GM12865 (cell line): ENCODE results near the gene SPEF1.

Experiments used
- DNase-seq: peaks from one replicate; pipeline ENCODE4 v3.0.0; 2010; ENCODE audit warnings: low read depth
- H3K4me3 ChIP-seq: 2 replicates; pipeline ENCODE4 v1.5.1; 2011; ENCODE audit warnings: mild to moderate bottlenecking, low read depth, low read length, control low read depth
- TF ChIP-seq, protein P1 (sequence below): IDR thresholded peaks from 2 replicates; pipeline ENCODE4 v1.5.1; 2011; ENCODE audit warnings: low read length, control low read depth, low read depth, inconsistent platforms; ENCODE audit not compliant: insufficient read depth; ENCODE audit errors: missing control alignments

Gene SPEF1

DNA sequence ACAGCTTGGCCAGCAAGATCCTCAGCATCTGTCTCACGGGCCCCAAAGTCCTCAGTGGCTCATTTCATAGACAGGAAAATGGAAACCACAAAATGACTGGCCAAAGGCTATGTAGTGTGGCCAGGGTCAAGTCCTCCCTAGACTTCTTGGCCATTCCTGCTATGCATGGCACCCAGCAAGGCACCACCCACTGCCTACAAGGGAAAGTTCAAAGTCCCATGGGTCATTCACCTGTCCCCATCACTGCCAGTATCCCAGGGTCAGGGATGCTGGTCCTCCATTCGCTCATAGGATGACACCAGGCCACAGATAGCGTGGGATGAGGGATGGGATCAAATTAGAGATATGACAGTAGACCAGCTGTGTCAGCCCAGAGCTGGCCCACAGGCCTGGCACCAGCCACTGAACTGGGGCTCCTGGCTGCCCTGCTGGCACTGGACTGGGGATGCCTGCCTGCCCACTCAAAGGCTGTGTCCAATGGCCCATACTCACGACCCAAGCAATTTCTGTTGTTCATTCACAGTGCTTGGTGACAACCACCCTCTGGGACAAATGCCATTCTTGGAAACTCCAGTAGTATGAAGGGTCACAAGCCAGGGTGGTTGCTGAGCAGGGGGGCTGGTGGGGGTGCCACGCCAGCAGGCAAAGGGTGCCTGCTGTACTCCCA, 25.3 kb downstream of the SPEF1 start:
- H3K4me3 ChIP-seq, result no peak overlapping the region
- TF ChIP-seq, protein P1, sequence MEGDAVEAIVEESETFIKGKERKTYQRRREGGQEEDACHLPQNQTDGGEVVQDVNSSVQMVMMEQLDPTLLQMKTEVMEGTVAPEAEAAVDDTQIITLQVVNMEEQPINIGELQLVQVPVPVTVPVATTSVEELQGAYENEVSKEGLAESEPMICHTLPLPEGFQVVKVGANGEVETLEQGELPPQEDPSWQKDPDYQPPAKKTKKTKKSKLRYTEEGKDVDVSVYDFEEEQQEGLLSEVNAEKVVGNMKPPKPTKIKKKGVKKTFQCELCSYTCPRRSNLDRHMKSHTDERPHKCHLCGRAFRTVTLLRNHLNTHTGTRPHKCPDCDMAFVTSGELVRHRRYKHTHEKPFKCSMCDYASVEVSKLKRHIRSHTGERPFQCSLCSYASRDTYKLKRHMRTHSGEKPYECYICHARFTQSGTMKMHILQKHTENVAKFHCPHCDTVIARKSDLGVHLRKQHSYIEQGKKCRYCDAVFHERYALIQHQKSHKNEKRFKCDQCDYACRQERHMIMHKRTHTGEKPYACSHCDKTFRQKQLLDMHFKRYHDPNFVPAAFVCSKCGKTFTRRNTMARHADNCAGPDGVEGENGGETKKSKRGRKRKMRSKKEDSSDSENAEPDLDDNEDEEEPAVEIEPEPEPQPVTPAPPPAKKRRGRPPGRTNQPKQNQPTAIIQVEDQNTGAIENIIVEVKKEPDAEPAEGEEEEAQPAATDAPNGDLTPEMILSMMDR, result no peak
- DNase-seq, result no peak

DNA sequence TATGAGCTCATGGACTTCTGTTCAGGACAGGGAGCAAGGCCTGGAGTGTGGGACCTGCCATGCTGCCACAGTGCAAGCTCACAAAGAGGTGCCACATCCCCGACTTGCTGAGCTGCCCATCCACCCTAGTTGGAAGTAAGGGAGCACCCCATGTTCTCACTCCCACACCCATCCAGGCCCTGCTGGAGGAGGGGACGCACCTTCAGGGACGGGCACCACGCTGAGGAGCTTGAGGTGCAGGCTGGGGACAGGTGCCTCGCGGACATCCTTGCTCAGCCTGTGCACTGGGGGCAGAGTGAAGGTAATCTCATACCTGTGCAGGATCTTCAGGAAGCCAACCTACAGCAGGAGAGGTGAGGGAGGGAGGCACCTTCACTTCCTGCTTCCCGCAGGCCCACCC, 26.0 kb downstream of the SPEF1 start:
- TF ChIP-seq, protein P1, result no peak
- no peak for DNase-seq
- H3K4me3 ChIP-seq, result no peak overlapping the region

DNA sequence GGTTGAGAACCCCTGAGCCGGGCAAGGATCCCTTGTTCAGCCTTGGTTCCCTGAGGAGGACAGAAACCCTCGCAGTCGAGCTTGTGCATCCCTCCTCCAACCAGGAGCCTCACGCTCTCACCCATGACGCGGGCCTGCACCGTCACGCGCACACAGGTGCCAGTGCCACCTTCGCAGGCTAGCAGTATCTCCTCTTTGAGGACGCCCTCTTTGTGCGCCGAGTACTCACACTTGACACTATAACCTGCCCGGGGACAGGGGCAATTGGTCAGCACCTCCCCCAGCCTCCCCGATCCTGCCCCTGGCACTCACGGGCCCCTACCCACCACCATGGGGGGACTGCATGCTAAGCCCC, 27.0 kb downstream of the SPEF1 start:
- TF ChIP-seq, protein P1, result no peak
- DNase-seq, result no peak
- H3K4me3 ChIP-seq, result no peak overlapping the region

DNA sequence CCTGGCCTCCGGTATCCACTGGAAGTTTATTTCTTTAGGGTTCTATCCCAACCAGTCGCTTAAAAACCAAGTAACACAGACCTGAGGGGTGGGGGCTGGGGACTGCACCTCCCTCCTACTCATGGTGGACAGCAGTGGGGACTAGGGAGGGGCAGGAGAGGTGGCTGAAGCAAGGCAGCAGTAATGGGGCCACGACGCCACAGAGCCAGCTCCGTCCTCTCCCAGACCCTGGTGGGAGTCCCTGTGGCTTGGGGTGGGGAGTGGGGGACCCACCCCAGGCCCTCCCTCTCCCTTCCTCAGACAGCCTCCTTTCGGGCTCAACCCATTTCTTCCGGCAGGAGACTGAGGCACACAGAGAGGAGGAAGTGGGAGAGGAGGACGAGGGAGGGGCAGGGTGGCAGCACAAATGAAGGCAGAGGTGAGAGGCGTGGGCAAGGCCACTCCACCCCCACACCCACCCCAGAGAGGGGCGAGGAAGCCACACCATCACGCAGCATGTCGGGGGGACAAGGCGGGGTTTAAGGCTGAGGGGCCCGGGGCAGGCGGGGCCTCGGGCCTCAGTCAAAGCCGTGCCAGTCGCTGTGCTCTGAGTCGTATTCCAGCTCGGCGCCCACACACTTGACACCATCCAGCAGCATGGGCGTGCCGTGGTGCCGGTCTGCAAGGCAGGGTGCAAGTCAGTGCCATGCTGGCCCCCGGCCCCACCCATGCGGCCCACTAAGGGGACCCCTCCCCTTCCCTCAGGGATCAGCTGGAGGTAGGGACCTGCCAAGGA, 27.6 kb downstream of the SPEF1 start:
- no peak for DNase-seq
- no peak overlapping the region for H3K4me3 ChIP-seq
- TF ChIP-seq, protein P1, result no peak

DNA sequence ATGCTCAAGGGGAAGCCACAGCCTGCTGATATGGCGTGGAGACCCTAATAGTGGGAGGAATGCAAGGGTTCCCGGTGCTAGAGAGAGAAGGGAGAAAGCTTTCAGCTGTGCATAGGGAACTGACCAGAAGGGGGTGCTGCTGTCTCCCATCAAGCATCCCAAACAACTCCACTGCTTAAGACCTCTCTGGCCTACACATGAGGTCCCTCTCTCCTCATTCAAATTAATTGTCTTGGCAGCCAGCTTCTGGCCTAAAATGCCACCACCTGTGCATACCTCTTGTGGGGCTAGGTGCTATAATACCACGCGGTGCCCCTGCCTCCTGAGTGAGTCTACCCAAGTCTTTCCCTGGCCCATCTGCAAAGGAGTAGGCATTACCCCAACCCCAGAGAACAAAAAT, 28.1 kb downstream of the SPEF1 start:
- DNase-seq, result peak; percentile 73
- TF ChIP-seq, protein P1, result peak; percentile 80
- H3K4me3 ChIP-seq, result no peak overlapping the region

DNA sequence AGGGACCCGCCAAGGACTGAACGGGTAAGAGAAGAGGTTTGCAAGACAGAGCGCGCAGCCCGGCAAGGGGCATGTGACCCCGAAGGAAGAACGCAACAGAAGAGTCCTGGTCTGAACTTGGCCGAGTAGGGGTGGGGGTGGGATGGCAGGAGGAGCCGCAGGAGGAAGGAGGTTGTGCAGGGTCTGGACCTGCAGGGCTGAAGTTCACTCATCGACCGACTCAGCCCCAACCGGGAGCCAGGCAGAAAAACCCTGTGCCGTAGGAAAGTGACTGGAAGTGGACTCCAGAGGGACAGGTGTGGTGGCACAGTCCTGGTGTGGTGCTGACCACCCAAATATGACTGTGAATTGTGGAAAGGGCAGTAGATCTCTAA, 28.9 kb downstream of the SPEF1 start:
- H3K4me3 ChIP-seq, result no peak overlapping the region
- TF ChIP-seq, protein P1, result no peak
- DNase-seq, result no peak
